ENCODE data around the gene LMBRD1.

LMBRD1 gene

DNA sequence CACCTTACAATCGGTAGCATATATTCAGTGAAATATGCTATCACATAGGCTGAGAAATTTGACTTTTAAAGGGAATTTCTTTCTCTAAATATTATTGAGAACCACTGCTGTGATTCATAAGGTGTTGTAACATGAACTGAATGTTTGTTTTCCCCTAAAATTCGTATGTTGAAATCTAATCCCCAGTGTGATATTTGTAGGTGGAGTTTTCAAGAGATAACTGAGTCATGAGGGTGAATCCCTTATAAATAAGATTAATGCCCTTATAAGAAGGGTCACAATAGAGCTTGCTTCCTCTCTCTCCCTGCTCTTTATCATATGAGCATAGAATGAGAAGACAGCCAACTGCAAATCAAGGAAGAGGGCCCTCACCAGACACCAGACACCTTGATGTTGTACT is 64.8 kb downstream of the LMBRD1 start:
- no peak overlapping the region for H3K4me3 ChIP-seq (ENCODE audit: low read length, poor library complexity, severe bottlenecking)
- H3K9me2 ChIP-seq (replicated peaks; ENCODE audit: low read depth, low read length), result no peaks in the 10 kb centered on the region
- H3K4me1 ChIP-seq (ENCODE audit: insufficient read depth, low read length, poor library complexity, severe bottlenecking), result no peaks in the 10 kb centered on the region
- no peaks in the 10 kb centered on the region for H3K79me2 ChIP-seq (ENCODE audit: insufficient read depth, low read length)
- no peak overlapping the region for H2AFZ ChIP-seq (ENCODE audit: low read length)
- no peak overlapping the region for H3K9ac ChIP-seq (ENCODE audit: low read depth, low read length, poor library complexity, severe bottlenecking)
- H3K27me3 ChIP-seq (ENCODE audit: insufficient read depth, low read length, poor library complexity, severe bottlenecking), result no peaks in the 10 kb centered on the region
- TF ChIP-seq, protein P1, sequence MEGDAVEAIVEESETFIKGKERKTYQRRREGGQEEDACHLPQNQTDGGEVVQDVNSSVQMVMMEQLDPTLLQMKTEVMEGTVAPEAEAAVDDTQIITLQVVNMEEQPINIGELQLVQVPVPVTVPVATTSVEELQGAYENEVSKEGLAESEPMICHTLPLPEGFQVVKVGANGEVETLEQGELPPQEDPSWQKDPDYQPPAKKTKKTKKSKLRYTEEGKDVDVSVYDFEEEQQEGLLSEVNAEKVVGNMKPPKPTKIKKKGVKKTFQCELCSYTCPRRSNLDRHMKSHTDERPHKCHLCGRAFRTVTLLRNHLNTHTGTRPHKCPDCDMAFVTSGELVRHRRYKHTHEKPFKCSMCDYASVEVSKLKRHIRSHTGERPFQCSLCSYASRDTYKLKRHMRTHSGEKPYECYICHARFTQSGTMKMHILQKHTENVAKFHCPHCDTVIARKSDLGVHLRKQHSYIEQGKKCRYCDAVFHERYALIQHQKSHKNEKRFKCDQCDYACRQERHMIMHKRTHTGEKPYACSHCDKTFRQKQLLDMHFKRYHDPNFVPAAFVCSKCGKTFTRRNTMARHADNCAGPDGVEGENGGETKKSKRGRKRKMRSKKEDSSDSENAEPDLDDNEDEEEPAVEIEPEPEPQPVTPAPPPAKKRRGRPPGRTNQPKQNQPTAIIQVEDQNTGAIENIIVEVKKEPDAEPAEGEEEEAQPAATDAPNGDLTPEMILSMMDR (conservative IDR thresholded peaks at IDR 0.05; ENCODE audit: low read length), result no peak
- TF ChIP-seq EZH2phosphoT487 (IDR thresholded peaks at IDR 0.05; ENCODE audit: borderline replicate concordance), result no peak
- no peaks in the 10 kb centered on the region for H4K20me1 ChIP-seq (ENCODE audit: insufficient read depth, low read length, poor library complexity, severe bottlenecking)
- H3F3A ChIP-seq (ENCODE audit: low read depth), result no peaks in the 10 kb centered on the region
- H3K36me3 ChIP-seq (ENCODE audit: insufficient read depth, low read length), result no peaks in the 10 kb centered on the region
- no peak overlapping the region for H3K4me2 ChIP-seq (ENCODE audit: low read depth, low read length, poor library complexity, severe bottlenecking)
- no peaks in the 10 kb centered on the region for H3K9me3 ChIP-seq (ENCODE audit: insufficient read depth, low read depth, low read length)

DNA sequence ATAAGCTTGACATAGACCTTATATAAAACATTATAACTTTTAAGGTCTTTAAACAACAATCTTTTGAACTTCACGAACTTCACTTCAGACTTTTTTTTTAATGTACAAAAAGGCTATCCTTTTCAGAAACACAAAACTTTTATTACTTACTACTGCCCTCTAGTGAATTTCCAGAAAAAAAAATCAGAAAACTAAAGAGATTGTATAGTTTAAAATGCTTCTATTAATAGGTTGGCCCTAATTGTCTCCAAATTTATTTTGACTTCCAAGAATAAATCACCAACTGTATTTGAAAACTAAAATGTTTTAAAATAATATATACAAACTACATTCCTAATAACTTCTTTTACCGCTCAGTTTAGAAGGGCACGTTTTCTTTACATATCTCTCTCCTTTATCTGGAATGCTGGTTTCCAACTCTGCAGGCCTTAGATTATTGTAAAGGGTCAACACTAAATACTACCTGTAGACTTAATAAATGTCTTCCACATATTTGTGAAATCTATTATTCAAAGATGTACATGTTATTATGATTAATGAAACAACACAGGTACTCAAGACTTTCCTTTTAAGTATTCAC is 66.8 kb downstream of the LMBRD1 start:
- H3K9me3 ChIP-seq (ENCODE audit: insufficient read depth, low read depth, low read length), result no peaks in the 10 kb centered on the region
- no peaks in the 10 kb centered on the region for H3K27me3 ChIP-seq (ENCODE audit: insufficient read depth, low read length, poor library complexity, severe bottlenecking)
- H3K4me3 ChIP-seq (ENCODE audit: low read length, poor library complexity, severe bottlenecking), result no peak overlapping the region
- no peak overlapping the region for H2AFZ ChIP-seq (ENCODE audit: low read length)
- H4K20me1 ChIP-seq (ENCODE audit: insufficient read depth, low read length, poor library complexity, severe bottlenecking), result no peaks in the 10 kb centered on the region
- TF ChIP-seq, protein P1 (conservative IDR thresholded peaks at IDR 0.05; ENCODE audit: low read length), result peak; percentile 68
- no peak for TF ChIP-seq EZH2phosphoT487 (IDR thresholded peaks at IDR 0.05; ENCODE audit: borderline replicate concordance)
- H3K36me3 ChIP-seq (ENCODE audit: insufficient read depth, low read length), result no peaks in the 10 kb centered on the region
- H3K9ac ChIP-seq (ENCODE audit: low read depth, low read length, poor library complexity, severe bottlenecking), result no peak overlapping the region
- H3K9me2 ChIP-seq (replicated peaks; ENCODE audit: low read depth, low read length), result no peaks in the 10 kb centered on the region
- H3K4me1 ChIP-seq (ENCODE audit: insufficient read depth, low read length, poor library complexity, severe bottlenecking), result no peaks in the 10 kb centered on the region
- H3F3A ChIP-seq (ENCODE audit: low read depth), result no peaks in the 10 kb centered on the region
- no peaks in the 10 kb centered on the region for H3K79me2 ChIP-seq (ENCODE audit: insufficient read depth, low read length)
- H3K4me2 ChIP-seq (ENCODE audit: low read depth, low read length, poor library complexity, severe bottlenecking), result no peak overlapping the region

DNA sequence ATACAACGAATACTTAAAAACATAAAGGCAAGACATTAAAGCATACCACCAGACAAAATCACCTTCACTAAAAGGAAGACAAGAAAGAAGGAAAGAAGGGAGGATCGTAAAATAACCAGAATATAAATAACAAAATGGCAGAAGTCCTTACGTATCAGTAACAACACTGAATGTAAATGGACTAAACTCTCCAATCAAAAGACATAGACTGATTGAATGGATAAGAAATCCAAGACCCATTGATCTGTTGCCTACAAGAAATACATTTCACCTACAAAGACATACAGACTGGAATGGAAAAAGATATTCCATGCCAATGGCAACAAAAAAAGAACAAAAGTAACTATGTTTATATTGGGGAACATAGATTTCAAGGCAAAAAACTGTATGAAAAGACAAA is 74.1 kb downstream of the LMBRD1 start:
- H3F3A ChIP-seq (ENCODE audit: low read depth), result no peaks in the 10 kb centered on the region
- no peaks in the 10 kb centered on the region for H3K79me2 ChIP-seq (ENCODE audit: insufficient read depth, low read length)
- H3K4me2 ChIP-seq (ENCODE audit: low read depth, low read length, poor library complexity, severe bottlenecking), result no peak overlapping the region
- H4K20me1 ChIP-seq (ENCODE audit: insufficient read depth, low read length, poor library complexity, severe bottlenecking), result no peaks in the 10 kb centered on the region
- H3K4me1 ChIP-seq (ENCODE audit: insufficient read depth, low read length, poor library complexity, severe bottlenecking), result no peaks in the 10 kb centered on the region
- TF ChIP-seq EZH2phosphoT487 (IDR thresholded peaks at IDR 0.05; ENCODE audit: borderline replicate concordance), result no peak
- TF ChIP-seq, protein P1 (conservative IDR thresholded peaks at IDR 0.05; ENCODE audit: low read length), result no peak
- no peaks in the 10 kb centered on the region for H3K9me2 ChIP-seq (replicated peaks; ENCODE audit: low read depth, low read length)
- H2AFZ ChIP-seq (ENCODE audit: low read length), result no peak overlapping the region
- H3K4me3 ChIP-seq (ENCODE audit: low read length, poor library complexity, severe bottlenecking), result no peak overlapping the region
- peaks cover 4% of the 10 kb centered on the region; the same call in 1 of the 2 replicates for H3K36me3 ChIP-seq (ENCODE audit: insufficient read depth, low read length)
- H3K9ac ChIP-seq (ENCODE audit: low read depth, low read length, poor library complexity, severe bottlenecking), result no peak overlapping the region
- H3K9me3 ChIP-seq (ENCODE audit: insufficient read depth, low read depth, low read length), result no peaks in the 10 kb centered on the region
- no peaks in the 10 kb centered on the region for H3K27me3 ChIP-seq (ENCODE audit: insufficient read depth, low read length, poor library complexity, severe bottlenecking)
